Common myeloid progenitor, CD34-positive (primary cell): ENCODE data around the gene KHDC3L.

Source experiments
- CTCF ChIA-PET: fragments of 350-600 bp; sonication (Branson Sonifier 250); formaldehyde crosslinking; loops from one replicate; lab custom pipeline; 2021; ENCODE audit warnings: antibody characterized with exemption; lab: Charles Lee
- POLR2A ChIA-PET: fragments of 350-600 bp; sonication (Branson Sonifier 250); formaldehyde crosslinking; loops from one replicate; lab custom pipeline; 2021; ENCODE audit warnings: antibody characterized with exemption; lab: Charles Lee
- DNase-seq, 3 donors: peaks; one replicate each; pipeline versions ENCODE4 v3.0.0 to v3.0.0-alpha.2; 2013
- H3K27ac ChIP-seq, 2 experiments: 1 replicate in 1 of 2; 2 replicates in 1 of 2; pipeline ENCODE4 v1.7.0; 2013; ENCODE audit warnings: inconsistent platforms in 2 of 2, low read length in 2 of 2, mild to moderate bottlenecking in 2 of 2, low read depth in 1 of 2, moderate library complexity in 1 of 2; ENCODE audit not compliant: severe bottlenecking in 2 of 2, insufficient read depth in 1 of 2, poor library complexity in 1 of 2
- H3K27me3 ChIP-seq, 5 experiments: replicated peaks in 2 of 5; 1 replicate in 3 of 5; 2 replicates in 2 of 5; pipeline versions ENCODE4 v1.6.1 to v1.7.0; 2013; ENCODE audit warnings: low read length in 4 of 5, mild to moderate bottlenecking in 2 of 5, moderate library complexity in 2 of 5, inconsistent platforms in 1 of 5; ENCODE audit not compliant: insufficient read depth in 5 of 5, control insufficient read depth in 4 of 5
- H3K36me3 ChIP-seq, 4 experiments: 1 replicate in 2 of 4; 2 replicates in 2 of 4; pipeline versions ENCODE4 v1.6.1 to v1.7.0; 2013; ENCODE audit warnings: low read length in 3 of 4, control low read depth in 1 of 4, mild to moderate bottlenecking in 1 of 4; ENCODE audit not compliant: control insufficient read depth in 4 of 4, insufficient read depth in 4 of 4
- H3K4me1 ChIP-seq, 4 experiments: 1 replicate in 3 of 4; 2 replicates in 1 of 4; pipeline versions ENCODE4 v1.6.1 to v1.7.1; 2013; ENCODE audit warnings: low read length in 3 of 4, mild to moderate bottlenecking in 3 of 4, control low read depth in 1 of 4, inconsistent platforms in 1 of 4, moderate library complexity in 1 of 4; ENCODE audit not compliant: control insufficient read depth in 4 of 4, insufficient read depth in 4 of 4; ENCODE audit errors: control extremely low read depth in 1 of 4
- H3K4me3 ChIP-seq, 7 experiments: 1 replicate in 4 of 7; 2 replicates in 3 of 7; pipeline versions ENCODE4 v1.5.1 to v1.7.0; 2013; ENCODE audit warnings: mild to moderate bottlenecking in 7 of 7, low read length in 6 of 7, moderate library complexity in 6 of 7, inconsistent platforms in 2 of 7, low read depth in 2 of 7, control low read depth in 1 of 7; ENCODE audit not compliant: insufficient read depth in 4 of 7, control insufficient read depth in 1 of 7; ENCODE audit errors: extremely low read depth in 1 of 7
- H3K9me3 ChIP-seq, 5 experiments: 1 replicate in 4 of 5; 2 replicates in 1 of 5; pipeline versions ENCODE4 v1.6.1 to v1.7.1; 2013; ENCODE audit warnings: low read length in 4 of 5, mild to moderate bottlenecking in 2 of 5, inconsistent platforms in 1 of 5, low read depth in 1 of 5, moderate library complexity in 1 of 5; ENCODE audit not compliant: control insufficient read depth in 4 of 5, insufficient read depth in 2 of 5; ENCODE audit errors: control extremely low read depth in 1 of 5
- WGBS: methylation state at CpG from one replicate; pipeline ENCODE4 v1.1.5; 2013; ENCODE audit not compliant: insufficient coverage; 5-methylcytosine and 5-hydroxymethylcytosine counted together

The KHDC3L gene

GRCh38 chr6:73393278-73393677 is 30.8 kb downstream of the KHDC3L start:
- no peak overlapping the region for H3K27ac ChIP-seq
- no peaks in the 10 kb centered on the region for H3K27me3 ChIP-seq
- H3K4me1 ChIP-seq = peaks cover 0 to 18% (median 9%) of the 10 kb centered on the region in 4 experiments
- no peak overlapping the region for H3K4me3 ChIP-seq
- no peaks in the 10 kb centered on the region for H3K9me3 ChIP-seq
- 100% methylated on average over 1 of the region's 3 CpGs for WGBS
- H3K36me3 ChIP-seq = no peaks in the 10 kb centered on the region
- no peak for DNase-seq
- CTCF ChIA-PET = no interaction called here
- POLR2A ChIA-PET = no interaction called here

- Histone ChIP-seq H3K9me3 (no peaks in the 10 kb centered on the region), H3K36me3 (no peaks in the 10 kb centered on the region), H3K4me3 (peak within 1 kb of the TSS in 2 of 7 experiments; percentile 26 to 28), H3K27ac (no peak within 1 kb of the TSS), H3K27me3 (no peaks in the 10 kb centered on the region), H3K4me1 (peaks cover 0 to 4% (median 0%) of the 10 kb centered on the region in 4 experiments)
- DNase-seq = peak; percentile 18 to 68 (median 51)
- WGBS = 90% methylated on average over 45 of the region's 54 CpGs
- POLR2A ChIA-PET = no interaction called here
- CTCF ChIA-PET = interaction anchor here (1.4 kb wide), 1 partner anchor 69 kb away, joined by 3 read pairs; no protein-coding TSS in a partner anchor
Observed at GRCh38 chr6:73394577-73395354, 32.3 kb downstream of the KHDC3L start, which contains the start of gene DDX43. Gene DDX43 (plus strand): TSS chr6:73394828. CDS start chr6:73394906, 78 bp downstream.

GRCh38 chr6:73395875-73396274 is 33.4 kb downstream of the KHDC3L start:
- H3K4me3 ChIP-seq = no peak overlapping the region
- H3K4me1 ChIP-seq = no peaks in the 10 kb centered on the region
- H3K27ac ChIP-seq = no peak overlapping the region
- 100% methylated on average over 3 of the region's 10 CpGs for WGBS
- CTCF ChIA-PET = interaction anchor here (1.4 kb wide), 1 partner anchor 70 kb away, joined by 3 read pairs; no protein-coding TSS in a partner anchor
- H3K9me3 ChIP-seq = no peaks in the 10 kb centered on the region
- H3K36me3 ChIP-seq = no peaks in the 10 kb centered on the region
- H3K27me3 ChIP-seq = no peaks in the 10 kb centered on the region
- DNase-seq = no peak
- POLR2A ChIA-PET = no interaction called here

GRCh38 chr6:73400656-73401055 is 38.2 kb downstream of the KHDC3L start:
- Histone ChIP-seq H3K4me3 (no peak overlapping the region), H3K36me3 (no peaks in the 10 kb centered on the region), H3K27me3 (no peaks in the 10 kb centered on the region), H3K27ac (no peak overlapping the region), H3K4me1 (no peaks in the 10 kb centered on the region), H3K9me3 (no peaks in the 10 kb centered on the region)
- ChIA-PET CTCF (interaction anchor here (1.1 kb wide), 1 partner anchor 11 kb away, joined by 3 read pairs; no protein-coding TSS in a partner anchor), POLR2A (no interaction called here)
- no peak for DNase-seq

GRCh38 chr6:73409395-73409794 is 46.9 kb downstream of the KHDC3L start:
- Histone ChIP-seq H3K27ac (no peak overlapping the region), H3K36me3 (peaks cover 0 to 2% (median 0%) of the 10 kb centered on the region in 4 experiments), H3K4me1 (no peaks in the 10 kb centered on the region), H3K4me3 (no peak overlapping the region), H3K27me3 (no peaks in the 10 kb centered on the region), H3K9me3 (no peaks in the 10 kb centered on the region)
- no peak for DNase-seq
- ChIA-PET POLR2A (no interaction called here), CTCF (no interaction called here)
- no CpG with 5 or more reads among the region's 1 CpG for WGBS

- no peak overlapping the region for H3K27ac ChIP-seq
- POLR2A ChIA-PET = no interaction called here
Observed at GRCh38 chr6:73413102-73413501, 50.6 kb downstream of the KHDC3L start.

More at GRCh38 chr6:73413102-73413501, 50.6 kb downstream of the KHDC3L start:
- H3K4me3 ChIP-seq = no peak overlapping the region
- CTCF ChIA-PET = no interaction called here
- H3K4me1 ChIP-seq = no peaks in the 10 kb centered on the region
- no CpG with 5 or more reads among the region's 3 CpGs for WGBS
- no peaks in the 10 kb centered on the region for H3K9me3 ChIP-seq
- H3K27me3 ChIP-seq = no peaks in the 10 kb centered on the region
- no peak for DNase-seq
- H3K36me3 ChIP-seq = peaks cover 0 to 6% (median 0%) of the 10 kb centered on the region in 4 experiments
